Activated naive CD8-positive, alpha-beta T cell treated with anti-CD3 and anti-CD28 coated beads, Interleukin-2, amount 50 U/mL, for 16 hours (primary cell): ENCODE measurements around the gene PKM.

Experiments
- DNase-seq: peaks from one replicate; pipeline ENCODE4 v3.0.0-alpha.2; 2020; ENCODE audit warnings: low read depth, low spot score

PKM gene

DNA sequence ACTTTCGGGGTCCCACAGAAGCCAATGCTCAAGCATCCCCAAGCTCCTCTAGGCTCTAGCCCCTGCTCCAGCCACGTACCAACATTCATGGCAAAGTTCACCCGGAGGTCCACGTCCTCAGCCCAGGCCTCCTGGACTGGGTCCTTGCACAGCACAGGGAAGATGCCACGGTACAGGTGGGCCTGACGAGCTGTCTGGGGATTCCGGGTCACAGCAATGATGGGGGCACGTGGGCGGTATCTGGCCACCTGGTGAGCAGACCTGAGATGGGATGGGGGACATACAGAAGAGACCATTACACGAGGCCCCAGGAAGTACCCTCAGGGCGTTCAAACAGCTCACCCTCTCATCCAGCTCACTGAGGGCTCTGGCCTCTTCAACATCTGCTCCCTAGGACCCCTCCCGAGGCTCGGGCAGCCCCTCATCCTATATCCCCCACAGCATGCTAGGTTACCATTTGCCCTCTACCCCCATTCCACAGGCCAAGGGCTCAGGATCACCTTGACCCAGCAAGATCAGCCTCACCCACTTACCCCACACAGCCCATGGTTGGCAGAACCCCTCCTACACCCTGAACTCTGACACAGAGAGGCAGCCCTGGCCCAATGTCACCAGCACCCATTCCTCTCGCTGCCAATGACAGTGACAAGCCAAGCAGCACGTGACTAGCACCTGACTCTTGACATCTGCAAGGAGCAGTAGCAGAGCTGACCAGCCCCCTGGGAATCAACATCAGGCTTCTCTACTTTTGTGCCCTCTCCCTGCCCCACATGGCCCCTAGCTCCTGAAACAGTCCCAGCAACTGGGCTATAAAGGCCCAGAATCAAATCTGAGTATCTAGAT is 30.4 kb downstream of the PKM start:
- no peak for DNase-seq

DNA sequence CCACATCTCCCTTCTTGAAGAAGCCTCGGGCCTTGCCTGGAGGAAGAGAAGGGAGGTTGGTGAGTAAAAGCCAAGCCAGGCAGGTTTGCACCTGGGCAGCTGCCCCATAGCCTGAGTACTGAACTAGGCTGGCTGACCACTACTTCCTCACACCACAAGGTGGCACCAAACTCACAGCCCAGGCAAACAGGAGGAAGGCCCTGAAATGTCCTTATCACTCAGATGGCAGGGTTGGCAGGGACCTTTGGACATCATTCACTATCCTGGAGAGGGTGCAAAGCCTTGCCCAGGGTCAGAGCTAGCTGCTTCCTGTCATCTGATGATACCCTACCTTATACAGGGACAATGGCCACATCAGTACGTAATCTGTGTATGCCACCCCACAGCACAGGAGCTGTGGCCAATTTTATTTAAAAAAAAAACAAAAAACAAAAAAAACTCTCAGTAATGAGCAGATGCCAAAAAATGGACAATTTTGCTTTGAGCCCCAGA is 31.2 kb downstream of the PKM start:
- DNase-seq, result peak; percentile 42

DNA sequence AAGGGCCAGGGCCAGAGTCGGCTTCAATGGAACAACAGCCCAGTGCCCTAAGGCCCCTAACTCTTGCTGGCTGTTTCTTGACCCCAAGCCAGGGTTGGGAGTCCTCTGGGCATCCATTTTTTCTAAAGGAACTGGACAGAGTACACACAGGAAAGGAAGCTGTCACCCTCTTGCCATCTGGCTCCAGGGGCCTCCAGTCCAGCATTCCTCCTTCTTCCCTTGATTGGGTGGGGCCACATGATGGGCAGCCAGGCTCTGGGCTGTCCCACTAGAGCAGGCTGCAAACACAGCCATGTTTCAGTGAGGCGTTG is 31.8 kb downstream of the PKM start:
- no peak for DNase-seq

DNA sequence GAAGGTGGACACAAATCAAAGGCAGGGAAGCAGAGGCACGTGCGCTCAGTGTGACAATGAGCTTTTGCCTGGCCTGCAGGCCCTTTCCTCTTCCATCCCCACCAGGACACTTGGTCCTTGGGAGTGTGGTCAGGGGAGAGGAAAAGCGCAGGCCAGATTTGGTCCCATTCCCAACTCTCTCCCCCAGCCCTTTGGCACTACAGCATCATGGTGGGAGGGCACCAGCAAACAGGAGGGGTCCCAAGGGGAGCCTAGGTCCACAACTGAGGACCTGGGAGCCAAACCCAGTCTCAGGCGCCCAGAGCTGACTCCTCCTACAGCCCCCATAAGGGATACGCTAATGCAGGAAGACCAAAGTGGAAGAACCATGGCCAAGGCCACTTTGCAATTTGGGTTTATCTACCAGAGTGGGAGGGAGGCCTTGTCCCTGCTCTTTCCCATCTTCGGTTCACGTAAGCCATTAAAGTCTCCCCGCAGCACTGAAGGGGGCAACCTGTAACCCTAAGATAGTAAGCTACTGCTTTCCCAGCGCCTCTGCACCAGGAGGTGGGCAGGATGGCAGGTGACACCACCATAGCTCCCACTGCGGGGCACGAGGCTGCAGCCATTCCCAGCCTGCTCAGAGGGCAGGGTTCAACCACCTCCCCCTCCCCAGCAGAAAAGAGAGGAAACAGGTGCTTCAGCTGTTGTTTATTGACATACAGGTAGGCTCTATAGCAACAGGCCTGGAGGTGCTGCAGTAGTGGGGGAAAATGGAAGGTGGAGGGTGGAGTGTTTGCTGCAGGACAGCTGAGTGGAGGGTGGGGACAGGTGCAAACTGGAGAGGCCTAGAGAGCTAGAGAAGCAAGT is 32.4 kb downstream of the PKM start:
- DNase-seq, result no peak

DNA sequence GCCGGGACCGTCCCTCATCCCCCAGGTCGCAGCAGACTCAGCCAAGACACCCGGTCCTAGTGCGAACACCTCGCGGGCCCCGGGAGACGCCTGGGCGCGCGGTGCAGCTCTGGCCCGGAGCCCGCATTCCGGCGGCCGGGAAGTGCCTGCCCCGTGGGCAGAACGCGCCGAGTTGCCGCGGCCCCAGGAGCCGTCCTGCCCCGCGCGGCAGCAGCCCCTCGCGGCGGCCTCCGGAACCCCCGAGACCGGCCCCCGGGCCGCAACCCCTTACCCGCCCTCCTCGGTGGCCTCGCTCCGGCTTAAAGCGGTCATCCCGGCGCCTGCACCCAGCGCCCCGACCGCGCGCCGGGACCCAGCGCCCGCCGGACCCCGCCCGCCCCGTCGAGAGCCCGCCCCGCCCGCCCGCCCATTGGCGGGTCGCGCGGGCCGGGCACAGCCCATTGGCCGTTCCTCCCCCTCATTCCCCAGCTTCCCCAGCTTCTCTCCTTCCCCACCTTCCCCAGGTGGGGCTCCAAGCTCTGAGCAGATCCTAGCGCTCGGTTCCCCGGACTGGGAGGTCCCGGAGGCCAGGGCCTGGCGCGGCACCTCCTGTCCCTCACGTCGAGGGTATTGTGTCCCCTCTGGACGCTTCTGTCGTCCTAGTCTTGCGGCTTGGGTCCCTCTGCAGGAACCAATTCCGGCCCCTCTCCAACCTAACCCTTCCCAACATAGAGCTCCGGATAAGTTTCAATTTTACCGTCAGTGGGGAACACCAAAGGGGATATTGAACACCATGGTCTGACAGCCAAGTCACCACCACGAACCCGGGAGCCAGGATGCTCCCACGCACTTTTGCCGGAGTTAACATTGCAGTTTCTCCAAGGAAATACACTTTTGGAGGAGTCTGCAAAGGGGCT is 33.3 kb downstream of the PKM start, which contains the start of gene GRAMD2A:
GRAMD2A (minus strand) TSS at position 328 of the 896 bp plus-strand sequence.
- DNase-seq, result no peak

DNA sequence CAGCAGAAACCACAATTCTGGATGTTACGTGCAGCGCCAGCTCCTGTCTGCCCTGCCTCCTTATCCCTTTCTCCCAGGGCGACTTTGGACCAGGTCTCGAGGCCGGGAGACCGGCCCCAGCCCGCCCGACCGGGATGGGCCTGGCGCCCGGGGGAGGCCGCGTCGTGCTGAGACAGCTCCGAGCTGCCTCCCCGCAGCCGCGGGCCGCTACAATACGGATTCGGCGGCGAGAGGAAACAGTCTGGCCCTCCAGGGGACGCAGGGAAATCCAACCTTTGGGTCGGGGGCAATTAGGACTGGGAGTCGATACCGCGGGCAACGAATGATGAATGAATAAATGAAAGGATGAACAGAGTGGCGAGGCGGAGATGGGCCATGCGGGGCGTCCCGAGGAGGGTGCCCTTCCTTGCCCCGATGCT is 33.9 kb downstream of the PKM start:
- no peak for DNase-seq

DNA sequence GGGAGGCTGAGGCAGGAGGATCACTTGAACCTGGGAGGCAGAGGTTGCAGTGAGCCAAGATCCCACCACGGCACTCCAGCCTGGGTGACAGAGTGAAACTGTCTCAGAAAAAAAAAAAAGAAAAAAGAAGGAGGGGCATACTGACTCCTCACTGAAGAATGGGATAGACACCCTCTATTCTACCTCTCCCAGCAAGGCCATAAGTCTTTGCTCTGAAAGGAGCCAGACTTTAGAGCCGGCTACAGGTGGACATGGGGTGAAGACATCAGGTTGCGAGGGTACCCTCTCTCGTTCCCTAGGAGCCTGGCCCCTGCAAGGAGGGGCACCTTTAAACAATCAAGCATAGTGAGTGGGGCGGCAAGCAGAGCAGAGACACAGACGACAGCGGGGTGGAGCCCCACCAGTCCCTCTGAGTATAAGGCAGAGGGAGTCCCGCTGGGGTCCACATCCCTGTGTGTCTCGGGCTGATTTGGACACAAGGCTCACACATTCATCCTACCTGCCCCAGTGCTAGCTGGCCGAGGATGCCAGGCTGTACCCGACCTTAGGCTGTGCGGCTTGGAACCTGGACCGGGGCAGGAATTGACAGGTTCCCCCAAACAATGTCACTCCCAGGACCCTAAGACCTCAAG is 34.5 kb downstream of the PKM start:
- no peak for DNase-seq

DNA sequence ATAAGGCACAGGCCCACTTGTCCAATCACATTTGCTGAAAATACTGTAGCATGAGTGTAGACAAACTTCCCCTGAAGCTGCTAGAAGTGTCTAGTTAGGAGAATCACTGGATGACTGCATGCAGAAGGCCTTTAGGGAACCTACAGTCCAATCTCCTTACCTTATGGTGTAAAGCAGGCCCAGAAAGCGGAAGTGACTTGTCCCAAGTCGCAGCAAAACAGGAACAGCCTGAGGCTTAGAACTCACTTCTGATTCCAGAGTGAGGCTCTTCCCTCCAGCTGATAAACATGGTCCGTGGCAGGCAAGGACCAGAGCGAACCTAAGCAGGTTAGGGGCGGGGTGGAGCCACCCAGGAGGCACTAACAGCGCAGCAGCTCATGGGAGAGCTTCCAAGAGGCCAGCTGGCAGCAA is 35.9 kb downstream of the PKM start:
- DNase-seq, result no peak

DNA sequence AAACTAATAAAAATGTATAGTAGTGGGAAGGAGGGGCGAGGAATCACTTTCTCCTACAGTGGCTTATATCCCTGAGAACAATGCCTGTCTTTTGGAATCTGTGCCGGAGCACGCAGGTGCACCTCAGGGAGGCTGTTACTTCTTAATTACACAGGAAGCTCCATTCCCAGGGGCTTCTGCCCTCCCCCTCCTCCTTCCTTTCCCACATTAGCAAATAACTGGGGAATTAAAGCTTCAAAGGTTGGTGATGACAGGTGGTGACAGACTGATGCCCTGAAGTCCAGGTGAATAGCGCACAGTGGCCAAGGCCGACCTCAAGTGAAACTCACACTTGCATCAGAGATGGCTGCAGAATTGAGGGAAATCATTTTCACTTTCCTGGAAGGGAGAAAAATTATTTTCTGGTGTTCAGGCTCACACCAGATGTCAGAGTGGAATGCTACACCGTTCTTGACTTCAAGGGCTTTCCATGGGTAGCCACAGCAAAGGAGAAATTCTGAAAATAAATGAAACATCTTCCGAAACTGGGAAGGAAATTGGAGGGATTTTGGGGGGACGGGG is 37.1 kb downstream of the PKM start:
- no peak for DNase-seq

DNA sequence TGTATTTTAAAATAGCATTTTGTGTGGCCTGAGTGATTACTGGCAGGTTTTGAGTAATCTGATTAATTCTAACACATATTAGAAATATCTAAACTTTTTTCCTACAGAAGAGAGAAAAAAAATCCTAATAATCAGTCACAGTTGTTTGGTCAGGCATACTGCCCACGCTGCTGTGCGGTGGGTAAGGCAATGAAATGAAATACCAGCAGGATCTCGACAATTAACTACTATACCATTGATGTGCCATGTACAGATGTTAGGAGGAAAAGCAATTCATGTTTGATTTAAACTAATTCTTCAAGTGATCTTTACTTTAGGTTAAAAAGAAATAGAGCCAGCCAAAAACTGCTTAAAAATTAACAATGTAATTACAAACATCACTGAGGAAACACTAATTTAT is 38.6 kb downstream of the PKM start:
- DNase-seq, result no peak

DNA sequence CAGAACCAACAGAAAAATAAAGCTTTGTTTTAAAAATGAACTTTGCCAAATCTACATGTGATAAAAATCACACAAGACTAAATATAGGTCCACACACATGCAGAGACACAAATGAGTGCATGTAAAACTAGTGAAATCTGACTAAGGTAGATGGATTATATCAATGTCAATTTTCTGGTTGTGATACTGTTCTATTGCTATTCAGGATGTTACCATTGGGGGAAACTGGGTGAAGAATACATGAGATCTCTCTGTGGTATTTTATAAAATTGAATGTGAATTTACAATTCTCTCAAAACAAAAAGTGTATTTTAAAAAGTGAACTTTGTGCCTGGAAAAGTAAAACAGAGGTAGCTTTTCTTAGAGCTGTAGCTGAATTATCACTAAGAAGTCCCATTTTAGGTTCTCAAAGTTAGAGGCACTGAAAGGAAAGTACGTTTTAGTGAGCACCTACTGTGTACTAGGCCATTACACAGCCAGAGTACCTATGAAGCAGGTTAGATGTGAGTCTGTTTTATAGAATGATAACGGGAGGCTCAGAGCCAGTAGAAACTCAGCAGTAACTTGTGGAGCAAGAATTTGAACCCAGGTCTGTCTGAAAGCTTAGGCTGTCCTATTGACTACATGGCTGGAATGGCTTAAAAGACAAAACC is 41.6 kb downstream of the PKM start:
- no peak for DNase-seq

DNA sequence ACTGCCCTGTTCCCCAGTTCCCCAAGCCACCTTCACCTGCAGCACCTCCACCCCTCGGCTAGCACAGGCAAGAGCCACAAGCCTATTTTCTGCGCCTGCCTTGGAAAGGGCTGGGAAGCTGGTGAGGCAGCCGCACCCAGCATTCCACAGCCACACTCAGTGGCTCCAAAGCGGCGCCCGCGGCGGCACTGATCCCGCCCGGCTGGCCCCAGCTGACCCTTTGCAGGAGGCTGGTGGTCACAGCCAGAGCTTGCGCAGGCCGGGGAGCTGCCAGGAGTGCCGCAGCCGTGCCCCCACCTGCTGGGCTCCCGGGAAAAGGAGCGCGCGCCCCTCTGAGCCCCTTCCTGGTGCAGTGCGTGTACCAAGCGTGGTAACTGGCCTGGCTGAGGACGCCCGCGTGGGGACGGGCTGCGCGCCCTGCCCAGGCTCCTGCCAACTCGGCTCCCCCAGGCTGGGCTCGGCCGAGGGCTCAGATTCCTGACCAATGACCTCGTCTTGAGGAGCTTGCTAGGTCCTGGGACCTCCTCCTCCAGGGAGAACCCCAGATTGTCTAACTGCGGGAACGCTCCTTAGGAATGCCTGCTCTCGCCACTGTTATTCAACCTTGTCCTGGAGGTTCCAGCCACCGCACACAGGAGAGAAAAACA is 46.7 kb downstream of the PKM start:
- no peak for DNase-seq

DNA sequence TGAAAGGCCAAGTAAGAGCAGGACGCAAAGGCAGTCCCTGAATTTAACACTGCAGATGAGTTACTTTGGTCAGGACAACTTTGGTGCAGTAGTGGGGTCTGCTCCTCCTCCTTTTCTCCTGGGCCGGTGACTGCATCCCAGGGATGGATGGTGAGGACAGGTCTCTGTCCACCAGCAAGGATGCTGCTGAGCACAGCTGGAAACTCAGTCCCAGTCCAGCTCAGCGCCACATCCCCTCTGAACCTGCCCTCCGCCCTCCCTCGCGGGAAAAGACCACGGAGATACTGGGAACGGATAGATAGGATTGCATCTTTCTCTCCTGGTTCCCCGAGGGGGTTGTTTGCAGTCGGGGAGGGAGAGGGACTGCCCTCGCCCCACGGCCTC is 47.2 kb downstream of the PKM start:
- DNase-seq, result no peak

DNA sequence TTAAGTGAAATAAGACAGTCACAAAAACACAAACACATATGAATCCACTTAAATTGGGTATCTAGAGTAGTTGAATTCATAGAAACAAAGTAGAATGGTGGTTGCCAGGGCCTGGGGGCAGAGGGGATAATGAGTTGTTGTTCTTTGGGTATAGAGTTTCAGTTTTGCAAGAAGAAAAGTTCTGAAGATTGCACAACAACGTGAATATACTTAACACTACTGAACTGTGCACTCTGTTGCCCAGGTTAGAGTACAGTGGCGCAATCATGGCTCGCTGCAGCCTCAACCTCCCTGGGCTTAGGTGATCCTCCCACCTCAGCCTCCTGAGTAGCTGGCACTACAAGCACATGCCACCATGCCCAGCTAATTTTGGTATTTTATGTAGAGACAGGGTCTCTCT is 48.3 kb downstream of the PKM start:
- DNase-seq, result no peak

DNA sequence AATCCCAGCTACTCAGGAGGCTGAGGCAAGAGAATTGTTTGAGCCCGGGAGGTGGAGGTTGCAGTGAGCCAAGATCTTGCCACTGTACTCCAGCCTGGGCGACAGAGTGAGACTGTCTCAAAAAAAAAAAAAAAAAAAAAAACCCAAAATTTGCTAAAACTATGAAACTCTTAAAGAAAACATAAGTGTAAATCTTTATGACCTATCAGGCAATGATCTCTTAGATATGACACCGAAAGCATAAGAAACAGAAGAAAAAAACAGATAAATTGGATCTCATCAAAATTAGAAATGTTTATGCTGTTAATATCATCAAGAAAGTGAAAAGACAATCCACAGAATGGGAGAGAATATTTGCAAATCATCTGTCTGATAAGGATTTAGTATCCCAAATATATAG is 48.7 kb downstream of the PKM start:
- DNase-seq, result no peak

DNA sequence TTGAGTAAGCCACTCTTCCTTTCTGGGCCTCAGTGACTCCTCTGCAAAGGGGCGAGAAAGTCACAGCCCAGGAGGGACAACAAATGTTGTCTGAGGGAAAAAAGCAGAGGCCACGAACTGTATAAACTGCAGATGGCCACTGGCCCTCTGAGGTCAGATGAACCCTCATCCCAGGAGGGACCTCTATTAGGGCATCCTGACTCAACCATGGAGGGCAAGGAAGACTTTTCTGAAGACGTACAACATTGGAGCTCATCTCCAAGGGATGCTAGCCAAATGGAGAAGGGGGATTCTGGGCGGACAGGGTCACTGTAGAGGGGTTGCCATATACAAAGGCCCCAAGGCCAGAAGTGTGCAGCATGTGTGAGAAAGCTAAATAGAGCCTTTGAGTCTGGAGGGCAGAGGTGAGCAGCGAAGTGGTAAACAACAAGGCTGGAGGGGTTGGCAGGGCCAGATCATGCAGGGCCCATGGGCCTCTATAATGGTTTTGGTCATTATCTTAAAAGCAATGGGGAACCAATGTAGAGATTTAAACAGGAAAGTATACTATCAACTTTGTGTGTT is 50.1 kb downstream of the PKM start:
- no peak for DNase-seq

DNA sequence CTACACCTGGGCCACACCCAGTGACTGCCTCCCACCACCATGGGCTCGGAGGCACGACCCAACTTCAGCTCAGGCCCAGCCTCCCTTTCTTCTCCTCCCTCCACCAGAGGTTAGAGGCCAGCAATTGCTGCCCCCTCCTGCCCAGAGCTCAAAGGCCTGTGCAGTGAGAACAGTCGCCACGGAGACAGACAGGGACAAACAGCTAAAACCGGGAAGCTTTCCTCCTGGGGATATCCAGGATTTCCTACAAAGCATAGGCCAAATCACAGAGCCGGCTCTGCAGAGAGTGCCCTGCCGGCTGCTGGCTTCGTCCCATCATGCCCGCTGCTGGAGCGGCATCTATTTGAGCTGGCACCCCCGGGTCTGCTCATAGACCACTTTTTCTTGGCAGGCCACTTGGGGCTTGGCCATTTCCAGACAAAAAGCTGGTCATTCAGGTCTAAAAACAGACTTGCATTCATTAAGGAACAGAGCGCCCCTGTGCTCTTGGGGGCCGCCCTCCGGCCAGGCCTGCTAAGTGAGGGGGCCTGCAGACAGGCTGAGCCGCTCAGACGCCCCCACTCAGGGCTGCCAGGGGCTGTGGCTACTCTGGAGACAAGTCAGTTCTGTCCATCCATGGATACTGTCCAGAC is 50.9 kb downstream of the PKM start:
- DNase-seq, result no peak

DNA sequence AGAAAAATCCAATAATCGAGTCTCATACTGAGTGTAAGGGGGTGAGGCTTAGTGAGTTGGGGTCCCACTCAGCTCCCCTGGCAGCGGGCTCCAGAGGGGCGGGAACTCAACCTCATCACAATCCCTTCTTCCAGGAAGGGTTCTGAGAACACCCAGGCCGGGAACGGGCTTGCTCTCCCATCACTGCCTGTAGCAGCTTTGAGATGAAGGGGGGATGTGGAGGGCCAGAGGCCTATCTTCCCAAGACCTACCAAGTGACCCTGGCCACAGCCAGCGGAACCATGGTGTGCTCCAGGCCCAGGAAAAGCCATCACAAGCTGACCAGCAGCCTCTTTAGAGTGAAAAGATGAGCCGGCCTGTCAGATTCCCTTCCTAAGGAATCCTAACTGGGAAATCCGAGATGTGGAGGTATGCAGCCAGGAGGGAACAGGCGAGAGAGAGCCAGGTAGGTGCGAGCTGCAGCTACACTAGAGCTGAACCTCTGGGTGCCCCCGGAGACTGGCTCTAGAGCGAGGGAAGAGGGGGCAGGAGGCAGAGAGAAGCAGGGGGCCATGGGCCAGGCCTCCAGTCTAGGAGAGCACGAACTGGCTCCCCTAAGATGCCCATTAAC is 51.9 kb downstream of the PKM start:
- no peak for DNase-seq

DNA sequence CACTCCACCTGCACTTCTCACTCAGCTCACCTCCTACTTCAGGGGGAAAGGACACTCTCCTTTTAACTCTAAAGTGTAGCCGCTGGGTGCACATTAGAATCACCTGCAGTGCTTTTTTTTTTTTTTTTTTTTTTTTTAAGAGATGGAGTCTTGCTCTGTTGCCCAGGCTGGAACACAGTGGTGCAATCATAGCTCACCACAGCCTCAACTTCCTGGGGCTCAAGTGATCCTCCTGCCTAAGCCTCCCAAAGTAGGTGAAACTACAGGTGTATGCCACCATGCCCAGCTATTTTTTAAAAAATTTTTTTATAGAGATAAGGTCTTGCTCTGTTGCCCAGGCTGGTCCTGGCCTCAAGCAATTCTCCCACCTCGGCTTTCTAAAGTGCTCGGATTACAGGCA is 54.2 kb downstream of the PKM start:
- DNase-seq, result no peak
